Measurements from ENCODE around the gene RPS6KC1. TPM values are rescaled to one million over a fixed set of nuclear protein-coding genes. Genes with fewer than 3 reads are reported as not detected.
A peak's percentile ranks its signal among the peaks of the same experiment; 100 is the strongest.

Gene RPS6KC1
- total and polyA plus RNA-seq, 9 of the 15 experiments (the other 6 are each of a cell fraction or from before 2014, with no cell fraction given), result 4.3 to 34.6 (median 20.9) TPM

DNA sequence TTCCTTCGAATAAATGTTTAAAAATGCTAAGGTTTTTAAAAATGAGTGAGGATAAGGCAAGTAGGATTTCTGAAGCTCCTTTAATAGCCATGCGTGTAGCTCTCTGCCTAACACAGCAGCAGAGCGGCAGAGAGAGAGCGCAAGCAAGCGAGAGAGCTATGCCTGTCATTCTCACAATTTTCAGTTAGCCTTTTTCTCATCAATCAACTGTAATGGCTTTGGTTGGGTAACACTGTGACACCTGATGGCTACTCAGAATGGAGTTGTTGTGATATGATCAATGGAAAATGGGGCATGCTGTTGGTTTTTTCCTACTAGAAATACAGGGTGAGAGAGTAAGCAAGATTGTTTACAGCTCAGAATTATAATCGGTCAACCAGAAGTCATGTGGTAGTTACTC lies 198.4 kb downstream of the RPS6KC1 start:
- Histone ChIP-seq H3K4me1 (replicated peaks in 1 of 2; ENCODE audit: control insufficient read depth in 2 of 2, insufficient read depth in 2 of 2, low read length in 2 of 2) (no peaks in the 10 kb centered on the region), H2AFZ (ENCODE audit: low read depth, low read length) (no peak overlapping the region), H3K9ac (ENCODE audit: insufficient read depth in 1 of 2, low read depth in 2 of 2, low read length in 2 of 2) (no peak overlapping the region), H3K9me1 (ENCODE audit: control insufficient read depth, insufficient read depth, low read length) (no peaks in the 10 kb centered on the region), H3K79me2 (ENCODE audit: control insufficient read depth, insufficient read depth, low read length) (no peaks in the 10 kb centered on the region), H3K36me3 (ENCODE audit: control insufficient read depth, insufficient read depth, low read length) (peaks cover 17% of the 10 kb centered on the region; the same call in 2 of the 3 replicates), H4K20me1 (replicated peaks; ENCODE audit: control insufficient read depth, insufficient read depth, low read length) (no peaks in the 10 kb centered on the region), H3K27me3 (ENCODE audit: control insufficient read depth in 2 of 2, insufficient read depth in 2 of 2, low read length in 2 of 2) (no peaks in the 10 kb centered on the region), H3K4me3 (no peak overlapping the region), H3K9me3 (replicated peaks; ENCODE audit: control insufficient read depth, insufficient read depth, low read depth, low read length) (no peaks in the 10 kb centered on the region), H3K4me2 (ENCODE audit: insufficient read depth, low read length) (no peak overlapping the region), H3K27ac (ENCODE audit: extremely low read depth, low read depth, low read length) (no peak overlapping the region)
- ATAC-seq (no peak), FAIRE-seq (no peak), DNase-seq (ENCODE audit: extremely low read depth in 1 of 4, low spot score in 3 of 4) (no peak)
- 94% methylated on average over 6 of the region's 6 CpGs for WGBS (ENCODE audit: insufficient coverage, low coverage, missing lambda C conversion rate)
- ChIA-PET POLR2A (interaction anchor here (1.1 to 1.3 kb wide), 2 partner anchors 8 to 11 kb away, joined by 3 read pairs; no protein-coding TSS in a partner anchor), CTCF (ENCODE audit: low intra/inter-chr PET ratio) (no interaction called here)
- BruUV-seq (replicated peaks), result no TSS peak
- in situ Hi-C loops (cut with MboI) (no loop called here), intact Hi-C loops (cut with micrococcal nuclease) (no loop called here)
- no peak for TF ChIP-seq PBX2 (CRISPR knock-in tag; IDR thresholded peaks at IDR 0.05; ENCODE audit: low read depth)
- 0 out of 2 replicates have a peak, but pooled peaks have one; percentile 21 for TF ChIP-seq PBX2 (tag; conservative IDR thresholded peaks at IDR 0.05; ENCODE audit: low read depth)
- no peak for TF ChIP-seq DDX20 (tag; IDR thresholded peaks at IDR 0.05; ENCODE audit: low read depth)
- TF ChIP-seq MEIS2 (IDR thresholded peaks at IDR 0.05; ENCODE audit: partially characterized antibody), result peak; percentile 35
- TF ChIP-seq ZNF282 (CRISPR knock-in tag; IDR thresholded peaks at IDR 0.05), result no peak

Data from K562 (cell line).